Measurements from ENCODE around the gene UPB1. TPM values are rescaled to one million over a fixed set of nuclear protein-coding genes. Genes with fewer than 3 reads are reported as not detected.

UPB1 gene
- polyA plus RNA-seq, 10 donors: 0.13 to 1.4 (median 0.51) TPM

DNA sequence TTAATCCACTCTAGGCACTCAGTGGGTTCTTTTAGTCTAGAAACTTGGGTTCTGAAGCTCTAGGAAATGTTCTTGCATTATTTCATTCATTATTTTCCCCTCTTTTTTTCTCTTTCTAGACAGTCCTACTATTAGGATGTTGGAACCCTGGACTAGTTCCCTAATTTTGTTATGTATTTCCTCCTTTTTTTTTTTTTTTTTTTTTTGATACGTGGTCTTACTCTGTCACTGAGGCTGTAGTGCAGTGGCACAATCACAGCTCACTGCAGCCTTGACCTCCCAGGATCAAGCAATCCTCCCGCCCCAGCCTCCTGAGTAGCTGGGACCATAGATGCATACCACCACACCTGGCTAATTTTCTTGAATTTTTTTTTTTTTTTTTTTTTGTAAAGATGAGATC, 9.4 kb downstream of the UPB1 start:
- no peak for DNase-seq

DNA sequence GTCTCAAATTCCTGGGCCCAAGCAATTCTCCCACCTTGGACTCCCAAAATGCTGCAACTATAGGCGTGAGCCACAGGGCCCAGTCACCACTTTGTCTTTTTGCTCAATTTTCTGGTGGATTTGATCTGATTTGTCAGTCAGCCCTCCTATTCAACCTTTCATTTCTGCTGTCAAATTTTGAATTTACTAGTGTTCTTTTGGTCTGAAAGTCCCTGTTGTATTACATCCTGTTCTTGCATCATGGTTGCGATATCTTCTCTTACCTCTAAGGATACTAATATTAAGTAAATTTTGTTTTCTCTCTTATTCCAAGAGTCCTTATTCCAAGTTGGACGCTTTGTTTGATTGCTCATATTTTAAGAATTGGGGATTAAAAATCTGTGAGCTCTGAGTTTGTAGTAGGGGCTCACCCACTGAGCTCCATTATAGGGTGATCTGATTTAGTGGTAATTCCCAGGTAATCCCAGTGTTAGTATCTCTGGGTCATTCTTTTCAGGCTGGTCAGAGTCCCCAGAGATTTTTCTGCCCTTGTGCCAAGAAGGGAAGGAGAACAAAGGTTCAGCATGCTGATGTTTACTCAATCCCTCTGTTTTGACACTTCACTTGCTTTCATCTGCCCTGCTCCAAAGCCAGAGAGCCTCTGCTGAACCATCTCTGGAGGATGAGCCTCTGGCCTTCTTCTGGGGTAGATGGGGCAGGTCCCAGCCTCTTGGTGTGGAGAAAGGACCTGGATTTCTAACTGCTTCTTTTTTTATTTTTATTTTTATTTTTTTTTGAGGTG, 10.0 kb downstream of the UPB1 start:
- DNase-seq: no peak

DNA sequence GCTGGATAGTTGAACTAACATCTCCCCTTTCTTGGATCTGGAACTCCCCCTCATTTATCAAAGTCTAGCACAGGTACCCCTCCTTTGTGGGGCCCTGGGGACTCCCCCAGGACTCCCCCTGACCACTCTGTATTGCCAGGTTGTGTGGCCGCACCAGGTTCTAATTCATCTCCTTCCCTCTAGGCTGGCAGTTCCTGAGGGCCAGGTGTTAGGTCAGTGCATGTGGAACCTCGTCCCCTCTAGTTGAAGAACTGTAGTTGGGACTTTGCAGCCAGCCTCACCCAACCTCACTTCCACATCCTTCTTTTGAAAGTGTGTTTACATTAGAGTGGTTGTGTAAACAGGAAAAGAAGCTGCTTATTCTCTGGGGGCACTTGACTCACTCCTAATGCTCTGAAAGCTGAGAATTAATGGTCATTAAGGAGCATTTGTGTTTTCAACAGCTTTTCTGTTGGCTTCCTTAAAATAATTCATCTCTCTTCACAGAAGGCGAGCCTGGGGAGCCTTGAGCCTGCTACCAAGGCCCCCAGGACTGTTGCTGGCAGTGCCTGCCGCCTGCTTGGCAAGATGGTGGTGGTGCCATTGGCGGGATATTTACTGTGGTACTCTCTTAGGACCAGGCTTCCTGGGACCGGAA, 11.8 kb downstream of the UPB1 start:
- no peak for DNase-seq

DNA sequence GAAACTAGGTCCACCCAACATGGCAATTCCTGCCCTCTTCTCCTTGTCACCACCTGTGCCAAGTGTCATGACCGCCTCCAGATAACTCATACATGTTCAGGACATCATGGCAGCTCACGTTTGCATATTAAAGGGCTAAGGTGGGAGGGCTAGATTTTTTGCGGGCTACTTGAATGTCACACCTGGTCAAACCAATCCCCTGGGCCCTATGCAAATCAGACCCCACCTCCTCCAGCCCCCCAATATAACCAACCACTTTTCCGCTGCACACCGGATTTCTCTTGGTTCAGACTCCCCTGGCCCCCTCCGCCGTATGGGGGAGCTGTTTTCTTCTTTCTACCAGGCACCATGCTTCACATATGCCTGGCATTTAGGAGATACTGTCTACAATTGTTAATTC, 12.6 kb downstream of the UPB1 start:
- no peak for DNase-seq

DNA sequence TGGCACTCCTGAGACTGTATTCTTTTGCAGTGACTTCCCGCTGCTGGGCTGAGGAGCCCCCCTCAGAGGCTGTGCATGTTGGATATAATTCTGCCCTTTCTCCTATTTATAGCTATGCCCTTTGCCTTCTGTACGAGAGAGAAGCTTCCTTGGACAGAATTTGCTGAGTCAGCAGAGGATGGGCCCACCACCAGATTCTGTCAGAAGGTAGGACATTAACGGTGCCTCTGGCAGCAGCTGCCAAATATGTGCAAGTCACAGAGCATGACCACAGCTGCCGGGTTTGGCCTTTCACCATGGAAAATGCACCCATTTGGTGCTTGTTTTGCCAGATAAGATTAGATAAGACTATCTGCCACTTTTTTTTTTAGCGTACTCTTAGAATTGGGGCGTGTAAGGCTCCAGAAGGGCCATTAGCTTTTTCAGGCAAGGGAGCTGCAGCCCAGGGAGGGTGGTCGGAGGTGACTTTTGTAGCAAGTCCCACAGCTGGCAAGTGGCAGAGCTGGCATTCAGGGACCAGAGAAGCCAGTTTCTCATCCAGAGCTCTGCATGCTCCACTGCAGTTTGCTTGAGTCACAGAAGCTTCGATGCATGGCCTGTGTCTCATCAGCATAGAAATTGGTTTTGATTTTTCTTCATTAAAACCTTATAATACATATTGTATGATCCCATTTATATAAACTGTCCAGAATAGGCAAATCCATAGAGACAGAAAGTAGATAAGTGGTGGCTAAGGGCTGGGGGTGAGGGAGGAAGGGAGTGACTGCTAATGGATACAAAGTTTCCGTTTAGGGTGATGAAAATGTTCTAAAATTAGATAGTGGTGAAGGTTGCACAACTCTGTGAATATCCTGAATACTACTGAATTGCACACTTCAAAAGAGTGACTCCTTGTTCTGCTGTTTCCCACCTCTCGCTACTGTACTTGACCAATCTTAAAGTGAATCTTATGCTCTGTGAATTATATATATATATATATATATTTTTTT, 15.8 kb downstream of the UPB1 start:
- peak in 1 of 3 donors; percentile 26 for DNase-seq

DNA sequence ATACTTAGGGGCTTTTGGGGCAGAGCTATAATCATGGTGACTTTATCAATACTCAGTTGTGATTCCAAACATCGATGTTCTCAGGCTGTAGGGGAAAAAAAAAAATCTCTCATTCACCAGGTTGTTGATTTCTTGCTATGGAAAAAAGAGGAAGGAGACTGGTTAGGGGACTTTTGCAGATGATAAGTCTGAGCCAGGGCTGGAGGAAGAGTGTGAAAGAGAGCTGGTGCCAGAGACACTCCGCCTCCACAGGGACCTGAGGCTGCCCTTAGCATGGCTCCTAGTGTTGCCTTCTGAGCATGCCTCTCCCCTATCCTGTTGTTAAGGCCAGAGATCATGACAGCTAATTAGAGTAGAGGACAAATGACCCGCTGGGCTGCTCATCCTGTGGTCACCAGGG, 16.9 kb downstream of the UPB1 start:
- DNase-seq: no peak

DNA sequence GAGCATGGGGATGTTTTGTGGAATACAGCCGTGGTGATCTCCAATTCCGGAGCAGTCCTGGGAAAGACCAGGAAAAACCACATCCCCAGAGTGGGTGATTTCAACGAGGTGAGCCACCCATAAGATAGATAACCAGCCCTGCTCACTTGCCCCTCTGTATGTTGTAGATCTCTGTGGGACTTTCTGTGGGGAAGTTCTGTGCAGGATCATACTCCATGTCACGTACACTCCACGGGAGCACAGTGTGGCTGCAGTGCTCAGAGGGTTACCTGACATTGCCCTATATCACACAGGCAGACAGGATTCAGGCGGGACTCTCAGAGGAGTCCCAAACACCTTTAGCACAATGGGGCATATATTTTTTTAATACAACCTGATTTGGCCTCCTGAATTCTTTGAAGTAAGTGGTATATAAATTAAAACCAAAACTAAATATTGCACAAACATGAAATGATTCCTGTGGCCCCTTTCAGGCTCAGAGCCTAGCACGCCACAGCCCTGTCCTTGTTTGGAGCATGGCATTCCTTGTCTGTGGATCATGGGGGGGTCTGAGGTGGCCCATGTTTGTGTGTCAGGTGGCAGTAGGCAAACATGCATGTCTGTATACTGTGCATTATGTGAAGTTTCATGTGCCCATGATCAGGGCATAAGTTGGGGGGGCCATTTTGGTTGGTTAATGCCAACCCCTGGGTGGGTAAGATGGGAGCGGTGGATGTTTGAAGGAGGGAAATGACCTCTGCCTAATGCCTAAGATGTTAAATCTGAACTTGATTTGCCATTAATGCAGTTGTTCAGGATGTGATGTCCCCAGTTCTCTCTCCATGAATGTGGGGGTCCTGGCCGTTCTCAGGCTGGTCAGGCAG, 18.5 kb downstream of the UPB1 start:
- DNase-seq: no peak

DNA sequence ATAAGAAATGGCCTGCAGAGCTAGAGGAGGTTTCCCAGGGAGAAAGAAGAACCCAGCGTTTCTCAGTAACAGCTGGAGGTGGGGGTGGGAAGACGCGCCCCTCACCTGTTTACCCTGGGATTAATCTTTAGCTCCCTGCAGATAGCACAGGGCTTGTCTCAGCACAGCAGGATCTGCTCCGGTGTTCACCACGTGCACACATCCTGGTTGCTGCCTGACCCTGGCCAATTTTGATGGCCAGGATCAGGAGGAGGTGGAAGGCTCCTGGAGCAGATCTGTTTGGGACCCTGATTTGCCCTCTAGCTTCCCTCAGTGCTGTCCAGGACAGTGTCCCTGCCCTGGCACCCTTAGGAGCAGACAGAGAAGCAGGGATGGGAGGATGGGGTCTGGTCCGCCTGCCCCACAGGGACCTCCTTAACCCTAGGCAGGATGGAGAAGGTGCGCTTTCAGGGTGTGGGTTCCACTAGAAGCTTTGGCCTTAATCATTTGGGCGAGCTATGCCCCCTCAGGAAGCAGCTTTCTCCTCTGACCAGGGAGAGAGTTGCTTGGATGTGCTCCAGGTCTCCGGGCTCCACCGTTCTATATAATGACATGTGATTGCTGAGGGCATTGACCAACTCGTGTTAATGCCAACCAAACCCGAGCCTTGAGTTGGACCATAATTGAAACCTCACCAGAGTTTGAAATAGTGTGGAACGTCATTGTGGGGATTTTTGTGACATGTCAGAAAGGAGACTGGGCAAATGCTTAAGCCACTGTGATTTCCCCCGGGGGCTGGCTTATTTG, 19.3 kb downstream of the UPB1 start:
- DNase-seq: no peak

DNA sequence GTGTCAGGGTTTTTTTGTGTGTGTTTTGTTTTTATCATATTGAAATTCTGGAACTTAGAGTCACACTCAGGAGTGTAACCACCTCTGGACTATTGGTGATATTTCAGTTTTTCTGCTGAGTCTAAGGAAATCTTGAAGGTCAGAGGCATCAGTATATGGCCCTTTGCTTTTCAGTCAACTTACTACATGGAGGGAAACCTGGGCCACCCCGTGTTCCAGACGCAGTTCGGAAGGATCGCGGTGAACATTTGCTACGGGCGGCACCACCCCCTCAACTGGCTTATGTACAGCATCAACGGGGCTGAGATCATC, 19.9 kb downstream of the UPB1 start:
- DNase-seq: no peak

DNA sequence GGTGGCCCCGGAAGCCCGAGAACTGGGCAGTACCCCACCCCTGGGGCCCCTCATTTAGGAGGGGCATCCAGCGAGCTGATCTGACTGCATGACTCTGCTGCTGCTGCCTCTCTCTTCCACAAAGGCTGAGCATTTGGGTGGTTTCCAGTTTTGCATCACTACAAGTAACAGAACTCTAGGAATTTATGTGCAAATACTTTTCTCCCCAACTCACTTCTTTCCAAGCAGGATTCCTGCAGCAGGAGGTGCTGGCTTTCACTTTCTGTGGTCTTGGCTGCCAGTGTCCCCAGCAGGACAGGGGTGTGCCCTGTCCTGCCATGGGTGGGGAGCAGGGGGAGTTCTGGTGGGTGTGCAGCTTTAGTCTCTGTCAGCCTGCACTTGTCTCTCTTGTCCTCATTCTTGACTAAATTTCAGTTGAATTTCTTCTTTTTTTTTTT, 21.2 kb downstream of the UPB1 start:
- DNase-seq: peak; percentile 81 to 90 (median 82)

DNA sequence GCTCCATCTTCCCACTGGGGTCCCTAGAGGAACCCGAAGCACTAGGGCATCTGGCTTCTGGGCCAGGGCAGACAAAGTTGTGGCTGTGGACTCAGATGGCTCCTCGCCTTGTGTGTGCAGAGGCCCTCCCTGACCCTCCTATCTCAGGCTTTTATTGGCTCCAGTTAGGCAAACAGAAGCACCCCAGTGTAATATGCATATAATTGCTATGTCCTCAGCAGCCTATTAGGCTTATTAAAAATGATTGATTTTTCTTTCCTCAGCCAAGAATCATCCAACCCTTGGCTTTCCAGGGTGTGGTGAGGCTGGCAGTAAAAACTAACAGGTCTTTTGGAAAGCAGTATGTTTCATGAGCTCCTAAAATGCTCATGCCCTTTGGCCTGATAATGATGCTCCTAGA, 22.3 kb downstream of the UPB1 start:
- no peak for DNase-seq

DNA sequence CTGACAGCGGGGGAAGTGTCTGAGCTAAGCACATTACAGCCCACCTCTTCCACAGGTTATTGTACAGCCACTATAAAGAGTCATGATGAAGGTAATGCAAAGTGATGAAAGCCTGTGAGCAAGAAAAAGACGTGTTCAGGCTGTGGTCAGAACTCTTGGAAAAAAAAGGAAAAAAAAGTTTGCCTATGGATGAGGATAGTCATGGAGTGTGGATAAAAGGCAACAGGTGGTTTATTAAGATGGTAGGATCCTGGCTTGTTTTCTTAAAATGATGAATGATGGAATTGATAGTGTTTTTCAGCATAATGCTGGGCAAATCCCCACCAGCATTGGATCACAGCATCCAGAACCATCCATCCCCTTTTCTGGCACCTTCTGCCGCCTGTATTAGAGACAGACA, 23.1 kb downstream of the UPB1 start:
- no peak for DNase-seq

DNA sequence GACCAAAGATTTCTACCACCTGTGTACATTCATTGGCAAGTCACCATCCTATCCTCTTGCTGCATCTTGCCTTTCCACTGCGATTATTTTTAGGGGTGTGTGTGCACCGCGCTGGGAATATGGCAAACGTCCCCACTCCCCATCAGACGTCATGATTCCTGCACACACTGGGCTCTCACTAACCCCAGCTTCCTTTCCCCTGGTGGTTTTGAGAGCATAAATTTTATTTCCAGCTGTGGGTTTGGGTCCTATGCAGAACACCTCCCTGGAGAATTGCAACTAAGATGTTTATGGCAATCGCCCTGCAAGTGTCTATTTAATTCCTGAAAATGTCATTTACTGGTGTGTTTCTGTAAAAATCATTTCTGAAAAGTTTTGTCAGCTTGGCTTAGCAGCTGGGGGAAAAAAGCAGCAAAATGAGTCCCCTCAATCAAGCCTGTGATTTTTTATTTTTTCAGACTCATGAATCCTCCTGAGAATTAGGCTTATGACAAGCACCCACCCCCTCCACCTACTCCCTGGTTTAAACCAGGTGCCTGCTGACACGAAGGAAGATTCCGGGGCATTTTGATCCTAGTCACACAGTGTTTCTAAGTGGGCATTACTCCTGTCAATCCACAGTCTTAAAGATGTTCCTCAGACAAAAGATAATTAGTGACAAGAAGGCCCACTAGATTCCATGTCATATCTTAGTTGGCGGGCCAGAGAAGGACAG, 23.8 kb downstream of the UPB1 start:
- no peak for DNase-seq

DNA sequence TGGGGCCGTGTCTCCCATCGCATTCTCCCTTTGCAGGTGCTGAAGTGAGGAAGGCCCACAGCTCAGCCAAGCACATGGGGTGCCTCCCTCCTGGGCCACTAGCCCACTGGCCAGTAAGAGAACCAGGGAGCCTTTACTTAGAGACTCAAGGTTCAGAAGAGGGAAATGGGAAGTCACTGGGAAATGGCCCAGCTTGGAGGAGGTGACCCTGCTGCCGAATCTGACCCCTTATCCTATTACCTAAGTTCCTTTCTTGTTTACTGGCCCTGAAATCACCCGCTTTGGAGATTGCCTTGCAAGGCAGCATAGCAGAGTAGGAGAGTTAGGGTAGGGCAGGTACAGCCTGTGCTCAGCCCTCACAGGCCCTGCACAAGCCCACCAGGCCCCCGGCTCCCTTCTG, 24.4 kb downstream of the UPB1 start:
- no peak for DNase-seq

DNA sequence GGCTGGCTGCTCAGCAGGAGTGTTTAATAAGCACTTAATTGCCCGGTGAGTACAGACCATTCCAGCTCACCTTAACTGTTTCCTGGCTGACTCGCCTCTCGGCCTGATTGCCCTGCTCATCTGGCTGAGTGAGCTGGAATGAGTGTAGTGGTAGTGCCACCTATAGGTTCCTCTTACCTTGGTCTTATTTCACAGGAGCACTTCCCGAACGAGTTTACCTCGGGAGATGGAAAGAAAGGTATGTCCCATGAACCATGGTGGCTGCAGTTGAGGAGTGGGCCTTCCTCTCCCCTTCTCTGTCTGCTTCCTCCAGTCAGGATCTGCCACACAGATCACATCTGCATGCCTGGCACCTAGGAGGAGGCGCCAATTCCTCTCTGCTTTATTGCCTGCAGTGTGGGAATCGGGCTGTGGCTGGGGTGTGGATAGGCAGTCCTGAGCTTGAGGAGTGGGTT, 26.7 kb downstream of the UPB1 start:
- peak in 1 of 3 donors; percentile 46 for DNase-seq

DNA sequence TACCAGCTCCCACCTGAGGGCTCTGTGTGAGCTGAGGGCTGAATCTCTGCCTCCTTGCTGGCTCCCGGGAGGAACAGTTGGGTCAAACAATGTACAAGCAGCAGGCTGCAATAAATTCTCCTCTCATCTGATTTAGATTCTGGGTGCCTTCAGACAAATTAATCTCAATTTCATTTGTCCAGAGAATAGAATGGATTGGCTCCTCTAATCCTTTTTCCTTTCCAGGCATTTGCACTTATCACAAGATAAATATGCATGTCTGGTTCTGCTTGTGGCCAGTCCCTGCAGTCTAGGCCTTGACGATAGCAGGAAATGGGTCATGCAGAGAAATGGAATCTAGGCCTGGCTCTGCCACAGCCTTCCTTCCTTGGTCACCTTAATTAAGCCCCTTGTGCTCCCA, 28.7 kb downstream of the UPB1 start:
- DNase-seq: no peak

DNA sequence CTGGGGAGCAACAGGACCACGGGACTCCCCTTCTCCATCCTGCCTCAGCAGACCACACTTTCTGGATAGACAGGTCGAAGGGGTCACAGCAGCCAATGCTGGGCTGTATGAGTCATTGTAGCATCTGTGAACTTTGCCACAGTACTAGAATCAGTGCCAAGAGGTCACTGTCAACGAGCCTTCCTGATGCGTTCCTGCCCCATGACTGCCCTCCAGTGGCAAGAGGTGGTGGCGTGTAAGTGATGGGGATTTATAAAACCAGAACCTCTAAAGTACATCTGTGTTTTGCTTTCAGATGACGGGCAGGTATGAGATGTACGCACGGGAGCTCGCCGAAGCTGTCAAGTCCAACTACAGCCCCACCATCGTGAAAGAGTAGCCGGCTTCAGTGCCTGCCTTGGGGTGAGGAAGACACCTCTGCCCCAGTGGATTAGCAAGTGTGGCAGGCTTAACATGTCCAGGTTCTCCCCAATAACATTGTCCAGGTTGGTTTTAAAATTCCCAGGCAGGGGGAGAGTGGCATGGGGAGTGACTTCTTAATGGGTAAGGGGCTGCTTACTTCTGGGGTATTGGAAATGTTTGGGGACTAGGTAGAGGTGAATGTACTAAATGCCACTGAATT, 30.4 kb downstream of the UPB1 start:
- DNase-seq: peak; percentile 41 to 80 (median 69)

DNA sequence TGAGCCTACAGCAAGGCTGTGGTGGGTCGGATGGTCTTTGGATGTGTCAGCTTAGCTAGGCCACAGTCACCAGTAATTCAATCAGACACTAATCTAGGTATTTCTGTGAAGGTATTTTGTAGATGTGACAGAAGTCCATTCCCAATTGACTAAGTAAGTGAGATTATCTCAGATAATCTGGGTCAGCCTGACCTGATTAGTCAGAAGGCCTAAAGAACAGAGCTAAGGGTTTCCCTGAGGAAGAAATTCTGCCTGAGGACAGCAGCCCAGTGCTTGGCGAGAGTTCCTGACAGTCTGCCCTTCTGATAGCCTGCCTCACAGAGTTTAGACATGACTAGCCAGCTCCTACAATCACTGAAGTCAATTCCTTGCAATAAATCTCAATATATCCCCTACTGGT, 31.1 kb downstream of the UPB1 start:
- no peak for DNase-seq

DNA sequence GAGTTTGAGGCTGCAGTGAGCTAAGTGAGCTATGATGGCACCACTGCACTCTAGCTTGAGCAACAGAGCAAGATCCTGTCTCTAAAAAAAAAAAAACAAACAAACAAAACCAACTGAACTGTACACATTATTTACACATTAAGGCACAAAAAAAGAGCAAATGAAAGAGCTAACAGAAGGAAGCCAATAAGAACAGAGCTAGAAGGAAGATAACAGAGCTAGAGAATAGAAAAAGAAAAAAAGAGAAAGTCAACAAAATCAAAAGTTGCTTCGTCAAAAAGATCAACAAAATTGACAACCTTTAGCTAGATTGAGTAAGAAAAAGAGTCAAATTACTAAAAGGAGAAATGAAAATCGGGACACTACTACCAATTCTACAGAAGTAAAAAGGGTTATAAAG, 34.8 kb downstream of the UPB1 start:
- no peak for DNase-seq
